Fibroblast of peridontal ligament (primary cell): ENCODE results near the gene LPAR4.
"Not testable (repeated sequence)": the region's sequence is repeated elsewhere in the genome, so short reads cannot be mapped to it uniquely, and the experiment has no call there.

ENCODE experiments used
- DNase-seq: peaks from one replicate; pipeline ENCODE4 v3.0.0-alpha.2; 2010; ENCODE audit errors: extremely low read depth

LPAR4 gene, protein sequence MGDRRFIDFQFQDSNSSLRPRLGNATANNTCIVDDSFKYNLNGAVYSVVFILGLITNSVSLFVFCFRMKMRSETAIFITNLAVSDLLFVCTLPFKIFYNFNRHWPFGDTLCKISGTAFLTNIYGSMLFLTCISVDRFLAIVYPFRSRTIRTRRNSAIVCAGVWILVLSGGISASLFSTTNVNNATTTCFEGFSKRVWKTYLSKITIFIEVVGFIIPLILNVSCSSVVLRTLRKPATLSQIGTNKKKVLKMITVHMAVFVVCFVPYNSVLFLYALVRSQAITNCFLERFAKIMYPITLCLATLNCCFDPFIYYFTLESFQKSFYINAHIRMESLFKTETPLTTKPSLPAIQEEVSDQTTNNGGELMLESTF

DNA sequence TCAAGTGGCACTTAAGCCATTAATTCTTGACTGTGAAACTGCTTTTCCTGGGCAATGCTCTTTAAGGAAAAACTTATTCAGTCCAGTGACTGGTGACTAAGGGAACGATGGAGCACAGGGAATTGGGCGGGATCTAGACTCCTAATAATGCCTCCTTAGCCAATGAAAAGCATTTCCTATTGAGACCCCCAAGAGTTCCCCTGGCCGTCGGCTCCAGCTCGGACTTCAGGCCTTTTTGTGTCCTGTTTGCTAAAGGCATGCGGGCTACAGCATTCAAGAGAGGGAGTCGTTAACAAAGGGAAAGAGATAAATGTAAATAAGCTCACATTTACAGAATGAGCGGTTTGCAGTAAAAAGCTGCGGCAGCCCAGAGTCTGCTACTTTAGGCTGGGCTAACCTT lies at the start of gene LPAR4:
Gene LPAR4, plus strand, starts transcription at position 232 of the 400 bp plus-strand sequence. CDS start 7,150 bp downstream, outside the sequence.
- no peak for DNase-seq

DNA sequence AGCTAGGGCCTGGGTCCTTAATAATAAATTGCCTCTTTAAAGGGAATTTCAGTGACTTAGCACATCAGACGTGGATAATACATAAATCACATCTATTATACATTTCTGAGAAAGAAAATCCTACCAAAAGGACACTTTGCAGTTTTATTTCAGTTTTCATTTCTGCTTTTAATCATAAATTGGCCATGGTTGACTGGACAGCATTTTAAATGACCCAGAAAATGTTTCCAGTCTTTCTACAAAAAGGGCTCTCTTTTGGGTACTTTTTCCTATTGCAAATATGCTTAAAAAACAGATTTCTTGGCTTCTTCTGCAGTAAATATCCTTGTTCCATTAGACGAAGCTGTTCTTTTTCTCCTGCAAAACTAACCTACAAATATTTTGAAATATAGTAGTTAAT lies 41.4 kb upstream of the LPAR4 start:
- DNase-seq, result no peak

DNA sequence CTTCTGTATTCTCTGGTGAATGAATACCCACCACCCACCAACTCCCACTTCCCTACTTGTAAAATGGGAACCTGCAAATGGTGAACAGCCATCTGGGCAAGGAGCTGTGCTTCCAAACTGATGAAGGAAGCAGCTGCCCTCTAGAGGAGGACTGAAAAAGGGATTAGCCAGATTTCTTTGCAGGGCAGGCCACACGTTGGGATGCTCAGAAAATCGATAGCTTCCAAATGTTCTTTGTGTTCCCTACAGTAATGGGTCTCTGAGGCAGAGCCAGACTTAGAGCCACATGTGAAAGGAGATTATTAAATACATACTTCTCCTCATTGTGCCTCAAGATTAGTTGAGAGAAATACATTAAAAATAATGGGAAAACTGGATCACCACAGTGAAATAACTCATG lies 39.3 kb upstream of the LPAR4 start:
- peak; percentile 44 for DNase-seq

DNA sequence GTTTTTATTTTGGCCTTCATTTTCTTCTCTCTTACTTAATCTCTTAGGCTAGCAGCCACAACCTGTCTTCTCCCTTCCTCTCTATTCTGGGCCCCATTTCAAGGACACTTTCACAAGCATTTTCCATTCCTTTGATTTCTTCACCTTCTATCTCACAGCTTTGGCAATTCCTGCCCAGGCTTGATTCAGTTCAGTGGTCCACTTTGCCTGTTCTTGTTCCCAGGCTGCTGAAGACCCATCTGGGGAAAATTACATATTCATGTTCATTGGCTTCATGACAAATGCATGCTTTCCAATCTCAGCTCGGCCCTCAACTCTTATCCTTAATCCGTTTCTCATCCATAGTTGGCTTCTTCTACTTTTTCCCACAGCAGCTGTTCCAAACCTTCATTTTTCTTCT lies 38.7 kb upstream of the LPAR4 start:
- DNase-seq, result no peak

DNA sequence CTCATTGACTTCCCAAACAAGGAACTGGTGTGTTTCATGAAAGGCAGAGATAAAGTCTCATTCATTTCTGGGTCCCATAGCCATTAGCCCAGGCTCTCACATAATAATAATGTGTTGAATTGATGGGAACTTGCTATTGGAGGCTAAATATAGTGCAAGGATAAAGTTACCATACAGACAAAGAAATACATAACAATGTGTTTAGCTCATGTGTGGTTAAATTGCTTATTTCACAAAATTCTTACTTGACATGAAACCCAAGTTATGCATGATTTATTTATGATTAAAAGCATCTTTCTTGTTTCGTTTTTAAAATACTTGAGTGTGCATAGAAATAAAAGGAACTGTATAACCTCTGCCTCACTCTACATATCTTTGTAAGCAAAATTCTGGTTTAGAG lies 37.3 kb upstream of the LPAR4 start:
- DNase-seq, result peak; percentile 3

DNA sequence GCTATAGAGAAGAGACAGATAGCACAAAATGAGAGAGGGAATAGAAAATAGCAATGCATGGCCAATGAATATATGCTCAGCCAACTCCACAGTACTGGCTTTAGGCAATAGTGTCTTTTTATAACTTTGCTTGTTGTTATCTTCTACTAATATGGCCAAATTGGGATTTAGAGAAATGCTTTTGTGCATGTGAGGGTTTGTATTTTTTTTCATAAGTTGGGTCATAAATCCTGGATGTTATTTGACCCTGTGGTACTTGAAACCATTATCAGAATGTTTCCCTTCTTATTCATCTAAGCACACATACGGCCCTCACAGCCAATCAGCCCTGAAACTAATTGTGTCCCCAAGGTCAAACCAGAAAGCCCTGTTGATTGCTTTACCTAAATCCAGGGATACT lies 35.2 kb upstream of the LPAR4 start:
- no peak for DNase-seq

DNA sequence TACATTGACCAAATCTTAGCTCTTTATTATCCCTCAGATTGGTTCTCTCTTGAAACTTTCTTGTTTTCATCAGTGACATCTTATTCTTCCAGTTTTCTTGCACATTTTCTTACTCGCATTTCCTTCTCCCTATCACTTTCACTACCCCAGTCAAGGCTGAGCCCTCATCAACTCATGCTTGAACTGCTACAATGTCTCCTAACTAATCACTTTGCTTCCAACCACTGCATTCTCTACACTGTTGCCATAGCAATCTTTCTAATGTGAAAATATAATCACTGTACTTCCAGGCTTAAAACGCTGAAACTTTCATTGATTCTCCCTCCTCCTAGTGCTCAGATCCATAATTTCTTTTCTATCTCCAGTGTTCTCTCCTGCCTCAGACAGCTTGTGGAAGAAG lies 22.2 kb upstream of the LPAR4 start:
- DNase-seq, result no peak

DNA sequence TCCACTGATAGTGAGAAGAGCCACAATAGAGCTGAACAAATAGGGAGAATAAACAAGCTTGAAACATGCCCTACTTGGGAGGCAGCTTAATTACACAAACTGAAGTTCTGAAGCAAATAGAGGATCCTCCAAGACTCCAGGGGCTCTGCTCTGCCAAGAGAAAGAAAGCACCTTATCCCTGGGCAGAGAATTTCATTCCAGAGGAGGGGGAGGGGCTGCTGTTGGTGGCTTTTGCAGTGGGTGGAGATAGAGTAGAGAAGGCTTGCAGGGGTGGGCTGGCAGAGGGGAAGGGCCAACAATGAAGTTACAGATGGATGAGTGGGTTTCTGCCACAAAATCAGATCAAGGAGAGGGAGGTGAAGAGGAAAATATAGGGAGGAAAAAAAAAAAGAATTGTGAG lies 1.0 kb upstream of the LPAR4 start:
- no peak for DNase-seq

DNA sequence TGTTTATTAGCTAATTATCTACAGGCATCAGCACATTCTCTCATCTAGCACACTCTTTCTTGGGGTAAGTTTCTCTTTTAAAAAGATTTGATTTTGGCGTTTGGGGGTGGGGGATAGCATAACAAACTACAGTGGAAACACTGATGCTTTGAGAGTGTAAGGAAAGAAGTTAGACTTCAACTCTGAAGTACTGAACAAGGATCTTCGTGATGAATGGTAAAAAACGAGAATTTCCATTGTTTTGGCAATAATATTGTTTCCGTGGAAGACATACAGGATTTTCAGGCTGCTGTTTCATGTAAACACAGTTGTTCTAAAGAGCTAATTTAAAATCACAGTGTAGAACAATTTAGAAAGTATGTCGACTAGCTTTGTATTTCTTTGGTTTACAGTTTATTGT lies 451 bp downstream of the LPAR4 start:
- DNase-seq, result no peak

DNA sequence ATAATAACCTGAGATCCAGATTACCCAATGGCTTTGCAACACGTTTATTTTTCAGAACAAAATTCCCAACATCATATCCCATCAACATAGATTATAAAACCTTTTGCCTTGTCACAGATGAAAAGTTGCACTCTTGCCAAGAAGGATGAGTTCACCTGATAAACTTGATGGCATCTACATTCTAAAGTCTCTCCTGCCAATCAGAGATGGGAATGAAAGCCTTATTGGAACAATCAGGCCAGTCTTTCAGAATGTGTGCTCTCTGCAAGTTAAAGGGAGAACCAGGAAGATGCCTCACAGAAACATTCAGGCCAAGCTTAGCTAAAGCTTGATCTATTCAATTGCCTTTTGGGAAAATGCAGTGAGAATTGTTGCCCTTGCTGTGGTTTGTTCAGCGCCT lies 1.3 kb downstream of the LPAR4 start:
- no peak for DNase-seq

DNA sequence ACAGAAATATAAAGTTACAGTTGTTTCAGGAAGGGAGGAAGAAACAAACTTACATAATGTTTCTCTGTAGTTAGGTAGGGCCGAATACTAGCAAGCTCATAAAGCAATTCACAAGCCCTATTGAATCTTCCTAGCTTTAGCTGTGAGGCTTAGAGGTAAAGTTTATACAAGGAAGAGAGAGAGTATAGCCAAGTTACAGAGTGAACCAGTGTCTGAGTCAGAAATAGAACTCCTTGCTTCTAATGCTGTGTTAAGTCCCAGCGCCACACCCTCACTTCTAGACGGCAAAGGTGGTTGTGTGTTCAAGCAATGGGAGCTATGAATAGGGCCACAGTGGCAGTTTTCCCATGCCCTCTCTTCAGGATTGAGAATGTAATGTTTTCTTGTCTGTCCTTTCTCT lies 6.1 kb downstream of the LPAR4 start:
- DNase-seq, result no peak

DNA sequence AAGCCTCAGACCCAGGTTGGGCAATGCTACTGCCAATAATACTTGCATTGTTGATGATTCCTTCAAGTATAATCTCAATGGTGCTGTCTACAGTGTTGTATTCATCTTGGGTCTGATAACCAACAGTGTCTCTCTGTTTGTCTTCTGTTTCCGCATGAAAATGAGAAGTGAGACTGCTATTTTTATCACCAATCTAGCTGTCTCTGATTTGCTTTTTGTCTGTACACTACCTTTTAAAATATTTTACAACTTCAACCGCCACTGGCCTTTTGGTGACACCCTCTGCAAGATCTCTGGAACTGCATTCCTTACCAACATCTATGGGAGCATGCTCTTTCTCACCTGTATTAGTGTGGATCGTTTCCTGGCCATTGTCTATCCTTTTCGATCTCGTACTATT lies 7.4 kb downstream of the LPAR4 start:
- no peak for DNase-seq

DNA sequence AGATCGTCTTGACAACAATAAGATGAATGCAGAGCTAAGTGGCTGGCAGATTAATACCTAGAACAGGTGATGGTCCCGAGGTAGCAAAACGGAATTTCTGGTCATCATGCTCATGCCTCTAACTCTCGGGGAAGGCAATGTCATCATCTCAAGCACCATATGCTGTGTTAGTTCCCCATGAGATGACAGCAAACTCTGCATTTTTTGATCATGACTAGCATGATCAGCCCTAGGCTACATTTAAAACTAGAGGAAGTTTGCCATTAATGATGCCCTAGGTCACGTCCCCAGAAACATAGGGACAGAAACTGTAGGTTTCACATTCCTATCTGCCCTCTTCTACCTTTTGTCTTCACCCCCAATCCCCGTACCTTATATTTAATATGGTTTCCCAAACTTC lies 11.6 kb downstream of the LPAR4 start:
- DNase-seq, result no peak

DNA sequence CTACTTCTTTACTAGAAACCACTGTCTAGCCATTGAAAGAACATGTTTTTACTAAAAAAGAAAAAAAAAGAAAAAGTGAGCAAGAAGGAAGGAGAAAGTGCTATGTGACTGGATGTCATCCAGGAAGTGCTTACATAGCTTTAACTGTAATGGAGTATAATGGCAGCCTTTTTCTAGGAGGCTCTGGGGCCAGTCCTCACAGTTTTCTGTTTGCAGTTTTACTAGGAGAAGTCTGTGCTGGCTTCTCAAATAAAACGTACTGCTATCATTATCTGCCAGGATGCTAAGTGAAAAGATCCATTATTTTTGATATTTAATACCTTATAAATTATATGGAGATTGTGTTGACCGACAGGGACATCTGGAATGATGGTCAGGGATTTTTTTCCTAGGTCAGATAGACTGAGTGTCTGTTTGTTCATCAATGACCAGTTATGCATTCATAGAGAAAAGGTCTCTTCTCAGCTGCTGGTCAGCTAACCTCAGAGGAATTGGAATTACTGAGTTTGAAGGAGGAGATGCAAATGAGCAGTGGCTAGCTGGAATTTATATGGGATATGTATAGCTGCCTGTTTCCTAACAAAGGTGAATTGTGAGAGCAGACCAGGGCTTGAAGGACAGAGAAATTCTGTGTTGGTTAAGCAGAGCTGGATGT lies 21.7 kb downstream of the LPAR4 start:
- no peak for DNase-seq

DNA sequence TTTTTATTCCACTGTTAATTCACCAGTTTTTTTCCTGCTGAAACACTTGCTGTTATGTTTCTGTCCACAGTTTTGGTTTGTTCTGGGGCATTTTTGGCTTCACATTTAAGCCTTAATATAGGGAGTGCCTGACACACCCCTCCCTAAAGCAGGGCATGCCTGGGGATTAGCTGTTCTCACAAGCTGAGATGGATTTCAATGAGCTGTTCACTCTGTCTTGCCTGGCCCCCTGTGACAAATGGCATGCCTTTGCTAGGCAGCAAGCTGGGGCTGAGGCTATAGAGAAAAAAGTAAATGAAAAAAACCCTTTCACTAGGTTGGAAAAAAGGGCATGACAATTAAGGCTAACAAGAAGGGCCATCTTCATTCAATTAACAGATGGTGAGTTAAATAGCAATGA lies 22.4 kb downstream of the LPAR4 start:
- DNase-seq, result no peak

DNA sequence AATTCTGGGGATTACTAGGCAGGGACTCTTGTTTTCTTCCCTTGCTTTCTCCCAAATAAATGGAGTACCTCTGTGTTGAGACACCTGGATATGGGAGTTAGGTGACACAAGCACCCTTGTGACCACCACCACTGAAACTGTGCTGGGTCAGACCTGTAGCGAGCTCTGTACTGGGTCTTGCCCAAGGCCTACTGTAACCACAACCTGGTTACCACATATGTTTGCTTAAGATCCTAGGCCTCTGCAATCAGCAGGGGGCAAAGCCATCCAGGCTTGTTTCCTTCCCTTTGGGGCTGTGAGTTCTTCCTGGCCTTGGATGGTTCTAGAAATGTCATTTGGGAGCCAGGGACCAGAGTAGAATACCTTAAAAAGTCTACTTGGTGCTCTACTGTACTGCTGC lies 49.4 kb downstream of the LPAR4 start:
- DNase-seq, result no peak

DNA sequence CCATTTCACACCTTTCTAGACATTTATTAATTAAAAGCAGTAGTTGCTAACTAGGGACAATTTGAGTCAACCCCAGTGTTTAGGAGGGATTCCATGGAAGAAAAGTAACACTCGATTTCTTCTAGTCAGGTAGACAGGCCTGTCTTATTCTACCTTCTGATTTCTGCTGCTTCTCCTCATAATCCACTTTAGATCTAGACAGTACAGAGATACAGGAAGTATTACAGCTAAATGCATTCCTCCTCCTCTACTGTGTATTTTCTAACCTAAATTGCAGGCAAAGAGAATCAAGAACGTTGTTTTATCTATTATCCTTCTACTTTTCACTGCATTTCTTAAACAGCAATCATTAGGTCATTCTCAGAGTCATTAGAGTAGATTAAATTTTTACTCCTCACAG lies 52.6 kb downstream of the LPAR4 start:
- DNase-seq, result no peak

DNA sequence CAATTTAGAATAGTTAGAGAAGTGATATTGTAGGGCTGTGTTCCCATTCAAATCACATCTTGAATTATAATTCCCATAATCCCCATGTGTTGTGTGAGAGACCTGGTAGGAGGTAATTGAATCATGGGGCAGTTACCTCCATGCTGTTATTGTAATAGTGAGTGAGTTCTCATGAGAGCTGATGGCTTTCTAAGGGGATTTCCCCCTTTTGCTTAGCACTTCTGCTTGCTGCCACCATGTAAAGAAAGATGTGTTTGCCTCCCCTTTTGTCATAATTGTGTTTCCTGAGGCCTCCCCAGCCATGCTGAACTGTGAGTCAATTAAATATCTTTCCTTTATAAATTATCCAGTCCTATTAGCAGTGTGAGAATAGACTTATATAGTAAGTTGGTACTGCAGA lies 53.2 kb downstream of the LPAR4 start:
- no peak for DNase-seq

DNA sequence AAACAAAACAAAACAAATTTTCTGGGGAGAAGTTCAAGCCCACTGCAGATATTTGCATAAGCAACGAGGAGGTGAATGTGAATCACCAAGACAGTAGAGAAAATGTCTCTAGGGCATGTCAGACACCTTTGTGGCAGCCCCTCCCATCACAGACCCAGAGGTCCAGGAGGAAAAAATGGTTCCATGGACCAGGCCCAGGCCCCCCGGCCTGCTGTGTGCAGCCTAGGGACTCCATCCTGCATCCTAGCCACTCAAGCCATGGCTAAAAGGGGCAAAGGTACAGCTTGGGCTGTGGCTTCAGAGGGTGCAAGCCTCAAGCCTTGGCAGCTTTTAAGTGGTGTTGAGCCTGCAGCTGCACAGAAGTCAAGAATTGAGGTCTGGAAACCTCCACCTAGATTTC lies 54.0 kb downstream of the LPAR4 start:
- DNase-seq, result no peak

DNA sequence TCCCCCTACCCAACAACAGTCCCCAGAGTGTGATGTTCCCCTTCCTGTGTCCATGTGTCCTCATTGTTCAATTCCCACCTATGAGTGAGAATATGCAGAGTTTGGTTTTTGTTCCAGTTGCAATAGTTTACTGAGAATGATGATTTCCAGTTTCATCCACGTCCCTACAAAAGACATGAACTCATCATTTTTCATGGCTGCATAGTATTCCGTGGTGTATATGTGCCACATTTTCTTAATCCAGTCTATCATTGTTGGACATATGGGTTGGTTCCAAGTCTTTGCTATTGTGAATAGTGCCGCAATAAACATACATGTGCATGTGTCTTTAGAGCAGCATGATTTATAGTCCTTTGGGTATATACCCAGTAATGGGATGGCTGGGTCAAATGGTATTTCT lies 55.0 kb downstream of the LPAR4 start:
- DNase-seq, result not testable (repeated sequence)
